Measurements from ENCODE around the gene PLEKHA7.
A peak's percentile ranks its signal among the peaks of the same experiment; 100 is the strongest.

The PLEKHA7 gene

GRCh38 chr11:16831316-16832192 lies 182.7 kb downstream of the PLEKHA7 start:
- no peak for DNase-seq

GRCh38 chr11:16827139-16827538 lies 187.1 kb downstream of the PLEKHA7 start:
- DNase-seq = no peak

- no peak for DNase-seq
Measured at GRCh38 chr11:16825968-16826367, 188.2 kb downstream of the PLEKHA7 start.

- no peak for DNase-seq
Measured at GRCh38 chr11:16825101-16825500, 189.1 kb downstream of the PLEKHA7 start.

- DNase-seq = peak; percentile 50
Measured at GRCh38 chr11:16820324-16821092, 193.7 kb downstream of the PLEKHA7 start.

- no peak for DNase-seq
Measured at GRCh38 chr11:16818284-16818683, 195.9 kb downstream of the PLEKHA7 start.

- no peak for DNase-seq
Measured at GRCh38 chr11:16817351-16817750, 196.9 kb downstream of the PLEKHA7 start.

GRCh38 chr11:16816358-16817270 lies 197.6 kb downstream of the PLEKHA7 start:
- no peak for DNase-seq

GRCh38 chr11:16815047-16815767 lies 199.0 kb downstream of the PLEKHA7 start:
- peak; percentile 27 for DNase-seq

GRCh38 chr11:16814410-16815046 lies 199.7 kb downstream of the PLEKHA7 start:
- DNase-seq = no peak

GRCh38 chr11:16813126-16813525 lies 201.1 kb downstream of the PLEKHA7 start:
- DNase-seq = no peak

GRCh38 chr11:16812274-16812673 lies 201.9 kb downstream of the PLEKHA7 start:
- no peak for DNase-seq

GRCh38 chr11:16811136-16812020 lies 202.8 kb downstream of the PLEKHA7 start:
- DNase-seq = no peak

- DNase-seq = no peak
Measured at GRCh38 chr11:16809886-16810668, 204.1 kb downstream of the PLEKHA7 start.

GRCh38 chr11:16807306-16807705 lies 206.9 kb downstream of the PLEKHA7 start:
- no peak for DNase-seq

- DNase-seq = no peak
Measured at GRCh38 chr11:16806791-16807190, 207.4 kb downstream of the PLEKHA7 start.

GRCh38 chr11:16805938-16806337 lies 208.3 kb downstream of the PLEKHA7 start:
- no peak for DNase-seq

GRCh38 chr11:16804104-16804947 lies 209.9 kb downstream of the PLEKHA7 start:
- DNase-seq = no peak
